AG04449 (cell line): ENCODE data around the gene CHD2.

Source experiments
- CTCF ChIA-PET: fragments of 350-600 bp; formaldehyde crosslinking; extraction: SDS; loops from one replicate; lab custom pipeline; 2021; ENCODE audit warnings: antibody characterized with exemption; lab: Yijun Ruan, JAX
- POLR2A ChIA-PET: fragments of 400-600, 350-600 bp; formaldehyde crosslinking; extraction: SDS; loops from one replicate; lab custom pipeline; 2020; ENCODE audit warnings: antibody characterized with exemption, inconsistent platforms; lab: Yijun Ruan, JAX
- DNase-seq: peaks from one replicate; pipeline ENCODE4 v3.0.0-alpha.2; 2010; ENCODE audit warnings: low read depth, low spot score
- H3K4me3 ChIP-seq: 2 replicates; pipeline ENCODE4 v1.5.1; 2011; ENCODE audit warnings: low read depth, mild to moderate bottlenecking, control low read depth, low read length
- CTCF ChIP-seq: IDR thresholded peaks from one replicate; pipeline ENCODE4 v1.5.1; 2011; ENCODE audit warnings: mild to moderate bottlenecking, moderate library complexity, low read length, control low read depth, inconsistent platforms; ENCODE audit not compliant: insufficient read depth; ENCODE audit errors: missing control alignments

The CHD2 gene

GRCh38 chr15:92963794-92964193 lies 63.7 kb downstream of the CHD2 start:
- TF ChIP-seq CTCF: no peak
- ChIA-PET POLR2A (no interaction called here), CTCF (interaction anchor here (1.6 kb wide), 1 partner anchor 10 kb away, joined by 4 read pairs; no protein-coding TSS in a partner anchor)
- H3K4me3 ChIP-seq: no peak overlapping the region
- DNase-seq: no peak

GRCh38 chr15:92968926-92969651 lies 69.0 kb downstream of the CHD2 start:
- no peak for DNase-seq
- ChIA-PET POLR2A (no interaction called here), CTCF (interaction anchor here (1.6 kb wide), 1 partner anchor 15 kb away, joined by 3 read pairs; no protein-coding TSS in a partner anchor)
- no peak overlapping the region for H3K4me3 ChIP-seq
- no peak for TF ChIP-seq CTCF

GRCh38 chr15:92970656-92971055 lies 70.5 kb downstream of the CHD2 start:
- POLR2A ChIA-PET: no interaction called here
- CTCF ChIA-PET: interaction anchor here (1.6 kb wide), 1 partner anchor 16 kb away, joined by 3 read pairs; no protein-coding TSS in a partner anchor
- peak; percentile 26 for DNase-seq
- no peak for TF ChIP-seq CTCF
- H3K4me3 ChIP-seq: no peak overlapping the region

- DNase-seq: no peak
- CTCF ChIA-PET: interaction anchor here (1.6 kb wide), 1 partner anchor 17 kb away, joined by 3 read pairs; no protein-coding TSS in a partner anchor
Measured at GRCh38 chr15:92971081-92971480, 71.0 kb downstream of the CHD2 start.

GRCh38 chr15:92971713-92972112 lies 71.6 kb downstream of the CHD2 start:
- POLR2A ChIA-PET: no interaction called here
- CTCF ChIA-PET: interaction anchor here (1.0 kb wide), 1 partner anchor 175 kb away, joined by 3 read pairs; no protein-coding TSS in a partner anchor
- TF ChIP-seq CTCF: no peak
- no peak for DNase-seq
- no peak overlapping the region for H3K4me3 ChIP-seq

More at GRCh38 chr15:92971081-92971480, 71.0 kb downstream of the CHD2 start:
- POLR2A ChIA-PET: no interaction called here
- no peak overlapping the region for H3K4me3 ChIP-seq
- TF ChIP-seq CTCF: no peak

- no peak for TF ChIP-seq CTCF
- ChIA-PET POLR2A (no interaction called here), CTCF (interaction anchor here (1.0 to 1.6 kb wide), 5 partner anchors 25 to 177 kb away, joined by 3 to 6 read pairs (median 3); no protein-coding TSS in a partner anchor)
- no peak for DNase-seq
- H3K4me3 ChIP-seq: no peak overlapping the region
Measured at GRCh38 chr15:92974183-92974915, 74.2 kb downstream of the CHD2 start.
